Measurements from ENCODE around the gene BOK. TPM values are rescaled to one million over a fixed set of nuclear protein-coding genes. Genes with fewer than 3 reads are reported as not detected.
A peak's percentile ranks its signal among the peaks of the same experiment; 100 is the strongest.

Gene BOK
- total RNA-seq, 3 donors from 2014 or later = 6.7 to 25.5 (median 7.4) TPM

DNA sequence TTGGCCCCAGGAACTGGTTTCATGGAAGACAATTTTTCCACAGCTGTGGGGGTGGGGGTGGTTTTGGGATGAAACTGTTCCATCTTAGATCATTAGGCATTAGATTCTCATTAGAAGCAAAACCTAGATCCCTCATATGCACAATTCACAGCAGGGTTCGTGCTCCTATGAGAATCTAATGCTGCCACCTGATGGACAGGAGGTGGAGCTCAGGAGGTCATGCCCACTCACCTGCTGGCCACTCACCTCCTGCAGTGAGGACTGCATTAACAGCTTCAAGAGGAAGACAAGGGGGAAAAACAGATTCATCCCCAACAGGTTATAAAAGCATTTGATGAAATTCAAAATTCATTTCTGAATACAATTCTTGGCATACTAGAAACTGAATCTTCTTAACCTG lies 39.9 kb downstream of the BOK start:
- no peak overlapping the region for H3K4me3 ChIP-seq
- intact Hi-C loops (cut with DNase I, micrococcal nuclease) = no loop called here
- TF ChIP-seq, protein P1, sequence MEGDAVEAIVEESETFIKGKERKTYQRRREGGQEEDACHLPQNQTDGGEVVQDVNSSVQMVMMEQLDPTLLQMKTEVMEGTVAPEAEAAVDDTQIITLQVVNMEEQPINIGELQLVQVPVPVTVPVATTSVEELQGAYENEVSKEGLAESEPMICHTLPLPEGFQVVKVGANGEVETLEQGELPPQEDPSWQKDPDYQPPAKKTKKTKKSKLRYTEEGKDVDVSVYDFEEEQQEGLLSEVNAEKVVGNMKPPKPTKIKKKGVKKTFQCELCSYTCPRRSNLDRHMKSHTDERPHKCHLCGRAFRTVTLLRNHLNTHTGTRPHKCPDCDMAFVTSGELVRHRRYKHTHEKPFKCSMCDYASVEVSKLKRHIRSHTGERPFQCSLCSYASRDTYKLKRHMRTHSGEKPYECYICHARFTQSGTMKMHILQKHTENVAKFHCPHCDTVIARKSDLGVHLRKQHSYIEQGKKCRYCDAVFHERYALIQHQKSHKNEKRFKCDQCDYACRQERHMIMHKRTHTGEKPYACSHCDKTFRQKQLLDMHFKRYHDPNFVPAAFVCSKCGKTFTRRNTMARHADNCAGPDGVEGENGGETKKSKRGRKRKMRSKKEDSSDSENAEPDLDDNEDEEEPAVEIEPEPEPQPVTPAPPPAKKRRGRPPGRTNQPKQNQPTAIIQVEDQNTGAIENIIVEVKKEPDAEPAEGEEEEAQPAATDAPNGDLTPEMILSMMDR (IDR thresholded peaks at IDR 0.05) = no peak
- peaks cover 3% of the 10 kb centered on the region for H3K36me3 ChIP-seq (ENCODE audit: low read depth)
- H3K9me3 ChIP-seq = no peaks in the 10 kb centered on the region
- H3K4me1 ChIP-seq (ENCODE audit: low read depth) = no peaks in the 10 kb centered on the region
- ATAC-seq = peak; percentile 56
- DNase-seq = no peak

DNA sequence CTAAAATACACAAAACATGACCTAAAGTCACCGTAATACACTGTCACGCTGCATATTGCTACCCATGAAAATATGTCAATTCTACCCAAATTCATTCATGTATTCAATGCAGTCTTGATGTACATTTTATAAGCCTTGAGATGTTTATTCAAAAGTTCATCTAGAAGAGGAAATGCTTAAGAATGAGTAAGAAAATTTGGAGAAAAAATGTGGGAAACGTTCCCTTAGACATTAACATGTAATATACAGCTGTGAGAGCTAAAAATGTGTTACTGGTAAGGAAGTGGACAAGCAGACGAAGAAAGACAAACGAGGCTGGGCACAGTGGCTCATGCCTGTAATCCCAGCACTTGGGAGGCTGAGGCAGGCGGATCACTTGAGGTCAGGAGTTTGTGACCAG lies 41.1 kb downstream of the BOK start:
- DNase-seq (no peak), ATAC-seq (no peak)
- Histone ChIP-seq H3K36me3 (ENCODE audit: low read depth) (peaks cover 3% of the 10 kb centered on the region), H3K4me1 (ENCODE audit: low read depth) (no peaks in the 10 kb centered on the region), H3K9me3 (no peaks in the 10 kb centered on the region), H3K4me3 (no peak overlapping the region)
- intact Hi-C loops (cut with DNase I, micrococcal nuclease) = no loop called here
- TF ChIP-seq, protein P1 (IDR thresholded peaks at IDR 0.05) = no peak

DNA sequence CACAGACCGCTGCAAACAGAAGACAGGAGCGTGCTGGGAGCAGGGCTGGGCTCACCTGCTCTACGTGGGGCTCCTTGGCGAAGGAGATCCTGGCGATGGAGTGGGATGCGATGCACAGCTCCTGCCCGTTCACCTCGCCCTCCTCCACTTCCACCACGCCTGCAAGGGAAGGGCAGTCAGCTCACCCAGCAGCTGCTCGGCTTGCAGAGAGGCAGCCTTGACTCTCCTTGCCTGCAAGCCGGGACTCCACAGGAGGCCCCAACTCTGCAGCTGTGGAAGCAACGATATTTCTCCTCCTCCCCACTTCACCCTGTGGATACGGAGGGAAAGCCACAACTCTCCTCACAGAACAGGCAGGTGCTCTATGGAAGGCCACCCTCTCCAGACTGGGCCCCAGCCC lies 43.3 kb downstream of the BOK start:
- DNase-seq (no peak), ATAC-seq (no peak)
- TF ChIP-seq, protein P1 (IDR thresholded peaks at IDR 0.05) = no peak
- H3K4me1 ChIP-seq (ENCODE audit: low read depth) = no peaks in the 10 kb centered on the region
- no peaks in the 10 kb centered on the region for H3K9me3 ChIP-seq
- peaks cover 5% of the 10 kb centered on the region for H3K36me3 ChIP-seq (ENCODE audit: low read depth)
- intact Hi-C loops (cut with DNase I, micrococcal nuclease) = no loop called here
- H3K4me3 ChIP-seq = no peak overlapping the region

DNA sequence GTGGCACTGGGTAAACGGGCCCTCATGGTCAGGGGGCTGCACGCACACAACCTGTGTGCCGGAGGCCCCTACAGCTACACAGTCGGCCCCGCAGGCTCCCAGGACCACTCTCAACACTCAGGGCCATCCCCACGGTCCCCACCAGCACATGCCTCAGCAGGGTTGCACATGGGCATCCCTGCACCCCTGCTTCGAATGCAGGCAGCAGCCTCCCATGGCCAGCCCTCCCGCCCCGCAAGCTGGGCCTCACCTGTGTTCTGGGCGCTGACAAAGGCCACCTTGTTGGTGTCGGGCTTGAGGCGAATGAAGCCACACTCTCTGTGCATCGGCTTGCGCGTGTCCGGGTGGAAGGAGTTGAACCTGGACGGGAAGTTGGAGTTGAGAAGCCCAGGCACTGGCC lies 44.2 kb downstream of the BOK start:
- no peak overlapping the region for H3K4me3 ChIP-seq
- no peaks in the 10 kb centered on the region for H3K9me3 ChIP-seq
- ATAC-seq = no peak
- no peaks in the 10 kb centered on the region for H3K4me1 ChIP-seq (ENCODE audit: low read depth)
- TF ChIP-seq, protein P1 (IDR thresholded peaks at IDR 0.05) = no peak
- DNase-seq = no peak
- H3K36me3 ChIP-seq (ENCODE audit: low read depth) = peaks cover 3% of the 10 kb centered on the region
- intact Hi-C loops (cut with DNase I, micrococcal nuclease) = no loop called here

DNA sequence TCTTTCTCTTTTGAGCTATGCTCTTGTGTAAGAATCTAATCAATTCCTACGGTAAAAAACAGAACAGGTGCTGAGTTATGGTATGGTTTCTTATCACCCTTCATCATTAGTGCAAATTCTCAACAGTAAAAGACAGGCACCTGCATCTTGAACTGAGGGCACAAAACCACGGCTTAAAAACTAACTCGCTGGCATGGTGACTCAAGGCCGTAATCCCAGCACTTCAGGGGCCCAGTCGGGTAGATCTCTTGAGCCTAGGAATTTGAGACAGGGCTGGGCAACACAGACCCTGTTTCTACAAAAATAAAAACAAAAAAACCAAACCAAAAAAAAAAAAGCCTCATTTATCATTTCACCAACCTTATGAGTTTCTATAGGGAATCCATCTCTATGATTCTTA lies 45.1 kb downstream of the BOK start:
- Histone ChIP-seq H3K4me3 (no peak overlapping the region), H3K9me3 (no peaks in the 10 kb centered on the region), H3K4me1 (ENCODE audit: low read depth) (no peaks in the 10 kb centered on the region), H3K36me3 (ENCODE audit: low read depth) (peaks cover 3% of the 10 kb centered on the region)
- TF ChIP-seq, protein P1 (IDR thresholded peaks at IDR 0.05) = no peak
- no peak for DNase-seq
- intact Hi-C loops (cut with DNase I, micrococcal nuclease) = no loop called here
- no peak for ATAC-seq

DNA sequence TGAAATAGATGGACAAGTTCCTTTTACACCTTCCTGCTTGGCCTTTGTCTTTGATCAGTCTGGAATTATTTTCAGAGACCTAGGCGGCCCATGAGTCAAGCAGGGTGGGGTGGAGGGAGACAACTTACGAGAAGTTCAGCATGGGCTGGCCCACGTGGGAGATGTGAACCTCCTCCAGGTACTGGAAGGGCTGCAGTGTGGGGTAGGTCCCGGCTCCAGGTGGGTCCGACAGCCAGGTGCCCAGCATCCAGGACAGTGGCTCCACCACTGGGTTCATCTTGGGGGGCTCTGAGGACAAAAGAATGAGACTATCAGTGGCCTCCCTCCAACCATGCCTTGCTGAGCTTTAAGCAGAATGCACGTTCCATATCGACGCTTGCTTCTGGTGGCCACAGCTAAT lies 47.6 kb downstream of the BOK start:
- intact Hi-C loops (cut with DNase I, micrococcal nuclease) = no loop called here
- DNase-seq (no peak), ATAC-seq (no peak)
- no peak overlapping the region for H3K4me3 ChIP-seq
- TF ChIP-seq, protein P1 (IDR thresholded peaks at IDR 0.05) = no peak
- H3K36me3 ChIP-seq (ENCODE audit: low read depth) = peaks cover 3% of the 10 kb centered on the region
- H3K4me1 ChIP-seq (ENCODE audit: low read depth) = peaks cover 11% of the 10 kb centered on the region
- H3K9me3 ChIP-seq = no peaks in the 10 kb centered on the region
